GM23338 (cell line): ENCODE data around the gene C20orf204. TPM values are rescaled to one million over a fixed set of nuclear protein-coding genes. Genes with fewer than 3 reads are reported as not detected.
A peak's percentile ranks its signal among the peaks of the same experiment; 100 is the strongest.

Experiments
- ATAC-seq: fragments of 200-7000 bp; cut with Tn5 transposase; 3 replicates; pipeline ENCODE4 v1.9.1; 2020
- DNase-seq: peaks from one replicate; pipeline ENCODE4 v3.0.0-alpha.2; 2015; ENCODE audit warnings: low spot score
- H2AFZ ChIP-seq: fragments of 200-600 bp; sonication (generic); 2 replicates; pipeline ENCODE4 v1.8.0; 2016; ENCODE audit warnings: antibody characterized with exemption, mild to moderate bottlenecking, moderate library complexity
- H3F3A ChIP-seq: fragments of 200-600 bp; sonication (generic); replicated peaks from 2 replicates; pipeline ENCODE4 v1.8.0; 2017; ENCODE audit warnings: antibody characterized with exemption, mixed run types, low read depth
- H3K27ac ChIP-seq: fragments of 200-600 bp; sonication (generic); 2 replicates; pipeline ENCODE4 v1.6.1; 2016; ENCODE audit warnings: low read depth
- H3K27me3 ChIP-seq: fragments of 200-600 bp; sonication (generic); 2 replicates; pipeline ENCODE4 v1.8.0; 2016; ENCODE audit warnings: mild to moderate bottlenecking, mixed run types, moderate library complexity; ENCODE audit not compliant: insufficient read depth
- H3K36me3 ChIP-seq: fragments of 200-600 bp; sonication (generic); 2 replicates; pipeline ENCODE4 v1.8.0; 2016; ENCODE audit warnings: mild to moderate bottlenecking; ENCODE audit not compliant: insufficient read depth
- H3K4me1 ChIP-seq: fragments of 200-600 bp; sonication (generic); 2 replicates; pipeline ENCODE4 v1.8.0; 2016; ENCODE audit warnings: mild to moderate bottlenecking, moderate library complexity; ENCODE audit not compliant: insufficient read depth
- H3K4me2 ChIP-seq: fragments of 200-600 bp; sonication (generic); 2 replicates; pipeline ENCODE4 v1.7.1; 2017; ENCODE audit warnings: mixed run types
- H3K4me3 ChIP-seq: fragments of 200-600 bp; sonication (generic); 2 replicates; pipeline ENCODE4 v1.6.1; 2016; ENCODE audit warnings: mixed run types
- H3K79me2 ChIP-seq: fragments of 200-600 bp; sonication (generic); replicated peaks from 2 replicates; pipeline ENCODE4 v1.8.0; 2017; ENCODE audit warnings: mild to moderate bottlenecking; ENCODE audit not compliant: insufficient read depth
- H3K9me2 ChIP-seq: fragments of 200-600 bp; sonication (generic); 2 replicates; pipeline ENCODE4 v1.8.0; 2017; ENCODE audit not compliant: insufficient read depth
- H4K20me1 ChIP-seq: fragments of 200-600 bp; sonication (generic); replicated peaks from 2 replicates; pipeline ENCODE4 v1.8.0; 2017; ENCODE audit warnings: mild to moderate bottlenecking; ENCODE audit not compliant: insufficient read depth
- H3K27ac Mint-ChIP-seq: 2 replicates; pipeline ENCODE4 v1.8.0; 2020; ENCODE audit warnings: inconsistent platforms, mild to moderate bottlenecking, moderate library complexity, mixed read lengths
- H3K27me3 Mint-ChIP-seq: 3 replicates; pipeline ENCODE4 v1.8.0; 2022; ENCODE audit warnings: low read depth, mild to moderate bottlenecking, moderate library complexity, mixed read lengths, inconsistent platforms; ENCODE audit not compliant: insufficient read depth, poor library complexity
- H3K36me3 Mint-ChIP-seq: 3 replicates; pipeline ENCODE4 v1.8.0; 2021; ENCODE audit warnings: low read depth, mild to moderate bottlenecking, inconsistent platforms, moderate library complexity, mixed read lengths
- H3K4me1 Mint-ChIP-seq: 3 replicates; pipeline ENCODE4 v1.8.0; 2020; ENCODE audit warnings: mild to moderate bottlenecking, inconsistent platforms, mixed read lengths
- H3K4me3 Mint-ChIP-seq: 3 replicates; pipeline ENCODE4 v1.8.0; 2021; ENCODE audit warnings: moderate library complexity, mild to moderate bottlenecking, inconsistent platforms, mixed read lengths
- H3K9me3 Mint-ChIP-seq: 3 replicates; pipeline ENCODE4 v1.8.0; 2020; ENCODE audit warnings: moderate library complexity, mild to moderate bottlenecking, inconsistent platforms, mixed read lengths
- CTCF ChIP-seq, 2 experiments: fragments of 200-600 bp in 1 of 2; sonication (generic) in 1 of 2; conservative IDR thresholded peaks; 2 replicates each; pipeline versions ENCODE4 v1.5.1 to v1.6.1; 2016 to 2017; ENCODE audit warnings: antibody characterized with exemption in 2 of 2, low read depth in 2 of 2, mild to moderate bottlenecking in 2 of 2, moderate library complexity in 1 of 2
- EZH2 ChIP-seq: fragments of 200-600 bp; sonication (generic); IDR thresholded peaks from one replicate; pipeline ENCODE4 v1.8.0; 2017; ENCODE audit warnings: antibody characterized with exemption, mild to moderate bottlenecking, low read depth; ENCODE audit not compliant: unreplicated experiment
- JUNB ChIP-seq: IDR thresholded peaks from one replicate; pipeline ENCODE4 v1.6.1; 2016; ENCODE audit warnings: antibody characterized with exemption; ENCODE audit not compliant: unreplicated experiment
- REST ChIP-seq: IDR thresholded peaks from one replicate; pipeline ENCODE4 v1.6.1; 2018; ENCODE audit warnings: antibody characterized with exemption; ENCODE audit not compliant: unreplicated experiment
- ZNF114 ChIP-seq: fragments of 250-450 bp; sonication (Bioruptor Pico); IDR thresholded peaks from 2 replicates; pipeline ENCODE4 v1.5.0; 2020; ENCODE audit warnings: mild to moderate bottlenecking, moderate library complexity
- polyA plus RNA-seq: library from polyadenylated mRNA; unstranded; fragments of >200 nt; fragmentation: Nextera tagmentation; extraction: Ambion mirVana; gene quantifications from 2 replicates; pipeline ENCODE4 v1.2.1, GENCODE V29; 2016
- total RNA-seq: library from RNA; depleted of rRNA; stranded (reverse); fragments of >200 nt; shearing (Covaris generic); gene quantifications from 2 replicates; pipeline ENCODE4 v1.2.3, GENCODE V29; 2014
- TF ChIP-seq, protein P1 (sequence below): fragments of 250-450 bp; sonication (Bioruptor Pico); IDR thresholded peaks from 2 replicates; pipeline ENCODE4 v1.5.0; 2020; ENCODE audit warnings: mild to moderate bottlenecking, moderate library complexity
- TF ChIP-seq, protein P2 (sequence below): IDR thresholded peaks from 2 replicates; pipeline ENCODE4 v1.6.1; 2016; ENCODE audit warnings: antibody characterized with exemption

Gene C20orf204
- total and polyA plus RNA-seq, 2 experiments from 2014 or later: 0.73 to 0.82 TPM

- H3K4me3 Mint-ChIP-seq: peak overlapping the region; percentile 83
- H3K27me3 Mint-ChIP-seq: peaks cover 55% of the 10 kb centered on the region
- no peaks in the 10 kb centered on the region for H3K9me2 ChIP-seq
- ATAC-seq (peak; percentile 50), DNase-seq (peak; percentile 69)
- H3K27me3 ChIP-seq: peaks cover 50% of the 10 kb centered on the region
- peak overlapping the region; percentile 62 for H3K4me3 ChIP-seq
- H3K4me1 ChIP-seq: peaks cover 16% of the 10 kb centered on the region; the same call in 1 of the 2 replicates
- peak overlapping the region; percentile 94 for H2AFZ ChIP-seq
- peak overlapping the region; percentile 90 for H3K4me2 ChIP-seq
- H3K27ac ChIP-seq: no peak overlapping the region
- no peaks in the 10 kb centered on the region for H3K36me3 ChIP-seq
- H3K36me3 Mint-ChIP-seq: no peaks in the 10 kb centered on the region; the same call in 2 of the 3 replicates
- no peak overlapping the region for H3K27ac Mint-ChIP-seq
- no peaks in the 10 kb centered on the region for H4K20me1 ChIP-seq
- 0 out of 2 replicates have a peak, but pooled peaks cover 7% of the 10 kb centered on the region for H3F3A ChIP-seq
- H3K4me1 Mint-ChIP-seq: peaks cover 24% of the 10 kb centered on the region
- TF ChIP-seq ZNF114 (CRISPR knock-in tag) (no peak), CTCF (conservative IDR thresholded peaks at IDR 0.05; ENCODE audit: low read depth in 2 of 2) (no peak), REST (no peak), EZH2 (peak; percentile 5), JUNB (no peak)
- TF ChIP-seq, protein P1, sequence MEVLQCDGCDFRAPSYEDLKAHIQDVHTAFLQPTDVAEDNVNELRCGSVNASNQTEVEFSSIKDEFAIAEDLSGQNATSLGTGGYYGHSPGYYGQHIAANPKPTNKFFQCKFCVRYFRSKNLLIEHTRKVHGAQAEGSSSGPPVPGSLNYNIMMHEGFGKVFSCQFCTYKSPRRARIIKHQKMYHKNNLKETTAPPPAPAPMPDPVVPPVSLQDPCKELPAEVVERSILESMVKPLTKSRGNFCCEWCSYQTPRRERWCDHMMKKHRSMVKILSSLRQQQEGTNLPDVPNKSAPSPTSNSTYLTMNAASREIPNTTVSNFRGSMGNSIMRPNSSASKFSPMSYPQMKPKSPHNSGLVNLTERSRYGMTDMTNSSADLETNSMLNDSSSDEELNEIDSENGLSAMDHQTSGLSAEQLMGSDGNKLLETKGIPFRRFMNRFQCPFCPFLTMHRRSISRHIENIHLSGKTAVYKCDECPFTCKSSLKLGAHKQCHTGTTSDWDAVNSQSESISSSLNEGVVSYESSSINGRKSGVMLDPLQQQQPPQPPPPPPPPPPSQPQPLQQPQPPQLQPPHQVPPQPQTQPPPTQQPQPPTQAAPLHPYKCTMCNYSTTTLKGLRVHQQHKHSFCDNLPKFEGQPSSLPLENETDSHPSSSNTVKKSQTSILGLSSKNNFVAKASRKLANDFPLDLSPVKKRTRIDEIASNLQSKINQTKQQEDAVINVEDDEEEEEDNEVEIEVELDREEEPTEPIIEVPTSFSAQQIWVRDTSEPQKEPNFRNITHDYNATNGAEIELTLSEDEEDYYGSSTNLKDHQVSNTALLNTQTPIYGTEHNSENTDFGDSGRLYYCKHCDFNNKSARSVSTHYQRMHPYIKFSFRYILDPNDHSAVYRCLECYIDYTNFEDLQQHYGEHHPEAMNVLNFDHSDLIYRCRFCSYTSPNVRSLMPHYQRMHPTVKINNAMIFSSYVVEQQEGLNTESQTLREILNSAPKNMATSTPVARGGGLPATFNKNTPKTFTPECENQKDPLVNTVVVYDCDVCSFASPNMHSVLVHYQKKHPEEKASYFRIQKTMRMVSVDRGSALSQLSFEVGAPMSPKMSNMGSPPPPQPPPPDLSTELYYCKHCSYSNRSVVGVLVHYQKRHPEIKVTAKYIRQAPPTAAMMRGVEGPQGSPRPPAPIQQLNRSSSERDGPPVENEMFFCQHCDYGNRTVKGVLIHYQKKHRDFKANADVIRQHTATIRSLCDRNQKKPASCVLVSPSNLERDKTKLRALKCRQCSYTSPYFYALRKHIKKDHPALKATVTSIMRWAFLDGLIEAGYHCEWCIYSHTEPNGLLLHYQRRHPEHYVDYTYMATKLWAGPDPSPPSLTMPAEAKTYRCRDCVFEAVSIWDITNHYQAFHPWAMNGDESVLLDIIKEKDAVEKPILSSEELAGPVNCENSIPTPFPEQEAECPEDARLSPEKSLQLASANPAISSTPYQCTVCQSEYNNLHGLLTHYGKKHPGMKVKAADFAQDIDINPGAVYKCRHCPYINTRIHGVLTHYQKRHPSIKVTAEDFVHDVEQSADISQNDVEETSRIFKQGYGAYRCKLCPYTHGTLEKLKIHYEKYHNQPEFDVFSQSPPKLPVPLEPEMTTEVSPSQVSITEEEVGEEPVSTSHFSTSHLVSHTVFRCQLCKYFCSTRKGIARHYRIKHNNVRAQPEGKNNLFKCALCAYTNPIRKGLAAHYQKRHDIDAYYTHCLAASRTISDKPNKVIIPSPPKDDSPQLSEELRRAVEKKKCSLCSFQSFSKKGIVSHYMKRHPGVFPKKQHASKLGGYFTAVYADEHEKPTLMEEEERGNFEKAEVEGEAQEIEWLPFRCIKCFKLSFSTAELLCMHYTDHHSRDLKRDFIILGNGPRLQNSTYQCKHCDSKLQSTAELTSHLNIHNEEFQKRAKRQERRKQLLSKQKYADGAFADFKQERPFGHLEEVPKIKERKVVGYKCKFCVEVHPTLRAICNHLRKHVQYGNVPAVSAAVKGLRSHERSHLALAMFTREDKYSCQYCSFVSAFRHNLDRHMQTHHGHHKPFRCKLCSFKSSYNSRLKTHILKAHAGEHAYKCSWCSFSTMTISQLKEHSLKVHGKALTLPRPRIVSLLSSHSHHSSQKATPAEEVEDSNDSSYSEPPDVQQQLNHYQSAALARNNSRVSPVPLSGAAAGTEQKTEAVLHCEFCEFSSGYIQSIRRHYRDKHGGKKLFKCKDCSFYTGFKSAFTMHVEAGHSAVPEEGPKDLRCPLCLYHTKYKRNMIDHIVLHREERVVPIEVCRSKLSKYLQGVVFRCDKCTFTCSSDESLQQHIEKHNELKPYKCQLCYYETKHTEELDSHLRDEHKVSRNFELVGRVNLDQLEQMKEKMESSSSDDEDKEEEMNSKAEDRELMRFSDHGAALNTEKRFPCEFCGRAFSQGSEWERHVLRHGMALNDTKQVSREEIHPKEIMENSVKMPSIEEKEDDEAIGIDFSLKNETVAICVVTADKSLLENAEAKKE: no peak
- TF ChIP-seq, protein P2, sequence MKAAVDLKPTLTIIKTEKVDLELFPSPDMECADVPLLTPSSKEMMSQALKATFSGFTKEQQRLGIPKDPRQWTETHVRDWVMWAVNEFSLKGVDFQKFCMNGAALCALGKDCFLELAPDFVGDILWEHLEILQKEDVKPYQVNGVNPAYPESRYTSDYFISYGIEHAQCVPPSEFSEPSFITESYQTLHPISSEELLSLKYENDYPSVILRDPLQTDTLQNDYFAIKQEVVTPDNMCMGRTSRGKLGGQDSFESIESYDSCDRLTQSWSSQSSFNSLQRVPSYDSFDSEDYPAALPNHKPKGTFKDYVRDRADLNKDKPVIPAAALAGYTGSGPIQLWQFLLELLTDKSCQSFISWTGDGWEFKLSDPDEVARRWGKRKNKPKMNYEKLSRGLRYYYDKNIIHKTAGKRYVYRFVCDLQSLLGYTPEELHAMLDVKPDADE: no peak
- H3K79me2 ChIP-seq: no peaks in the 10 kb centered on the region
- H3K9me3 Mint-ChIP-seq: peaks cover 3% of the 10 kb centered on the region; the same call in 1 of the 3 replicates
Observed at GRCh38 chr20:64084685-64085152, 48.7 kb downstream of the C20orf204 start.
